SK-N-MC (cell line): Measurements from ENCODE around the gene ZNF646.

ENCODE experiments used
- DNase-seq: peaks from one replicate; pipeline ENCODE4 v3.0.0-alpha.2; 2011; ENCODE audit warnings: low read depth, low spot score
- H3K27ac ChIP-seq: fragments of 200-600 bp; sonication (generic); 2 replicates; pipeline ENCODE4 v1.5.1; 2016; ENCODE audit warnings: mixed run types
- H3K36me3 ChIP-seq: fragments of 200-600 bp; sonication (generic); 2 replicates; pipeline ENCODE4 v1.6.1; 2017; ENCODE audit warnings: antibody characterized with exemption, low read length, mixed read lengths; ENCODE audit not compliant: insufficient read depth
- H3K4me3 ChIP-seq: fragments of 200-600 bp; sonication (generic); 2 replicates; pipeline ENCODE4 v1.5.1; 2016
- H3K9ac ChIP-seq: fragments of 200-600 bp; sonication (generic); 2 replicates; pipeline ENCODE4 v1.8.0; 2017; ENCODE audit warnings: mixed run types, mixed read lengths; ENCODE audit not compliant: insufficient read length
- H3K9me3 ChIP-seq: fragments of 200-600 bp; sonication (generic); 2 replicates; pipeline ENCODE4 v1.6.1; 2017; ENCODE audit warnings: low read depth, mild to moderate bottlenecking, antibody characterized with exemption, low read length, moderate library complexity, mixed read lengths
- EZH2 ChIP-seq: fragments of 200-600 bp; sonication (generic); IDR thresholded peaks from one replicate; pipeline ENCODE4 v1.6.1; 2017; ENCODE audit warnings: antibody characterized with exemption
- FOXP2 ChIP-seq: optimal IDR thresholded peaks from 2 replicates; pipeline ENCODE3; 2011; ENCODE audit warnings: mild to moderate bottlenecking, moderate library complexity; ENCODE audit not compliant: insufficient read depth; ENCODE audit errors: extremely low read length, control extremely low read depth
- POLR2AphosphoS5 ChIP-seq: IDR thresholded peaks from 2 replicates; pipeline ENCODE4 v1.6.1; 2012; ENCODE audit warnings: mild to moderate bottlenecking, low read depth, low read length, borderline replicate concordance

Gene ZNF646

DNA sequence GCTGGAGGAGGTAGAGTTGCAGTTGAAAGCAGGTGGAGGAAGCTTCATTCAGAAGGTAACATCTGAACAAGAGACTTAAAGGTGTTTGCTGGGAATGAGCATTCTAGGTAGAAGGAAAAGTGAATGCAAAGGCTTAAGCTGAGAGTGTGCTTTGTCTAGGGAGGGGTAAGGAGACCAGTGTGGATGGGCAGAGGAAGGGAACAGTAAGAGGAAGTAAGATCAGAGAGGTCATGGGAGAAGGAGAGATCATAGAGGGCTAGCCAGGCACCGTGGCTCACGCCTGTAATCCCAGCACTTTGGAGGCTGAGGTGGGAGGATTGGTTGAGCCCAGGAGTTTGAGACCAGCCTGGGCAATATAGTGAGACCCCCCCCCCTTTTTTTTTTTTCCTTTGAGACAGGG, 37.5 kb upstream of the ZNF646 start:
- TF ChIP-seq EZH2 (no peak), FOXP2 (no peak), POLR2AphosphoS5 (no peak)
- Histone ChIP-seq H3K4me3 (no peak overlapping the region), H3K27ac (no peak overlapping the region), H3K36me3 (no peaks in the 10 kb centered on the region), H3K9ac (no peak overlapping the region), H3K9me3 (no peaks in the 10 kb centered on the region)
- DNase-seq, result no peak

DNA sequence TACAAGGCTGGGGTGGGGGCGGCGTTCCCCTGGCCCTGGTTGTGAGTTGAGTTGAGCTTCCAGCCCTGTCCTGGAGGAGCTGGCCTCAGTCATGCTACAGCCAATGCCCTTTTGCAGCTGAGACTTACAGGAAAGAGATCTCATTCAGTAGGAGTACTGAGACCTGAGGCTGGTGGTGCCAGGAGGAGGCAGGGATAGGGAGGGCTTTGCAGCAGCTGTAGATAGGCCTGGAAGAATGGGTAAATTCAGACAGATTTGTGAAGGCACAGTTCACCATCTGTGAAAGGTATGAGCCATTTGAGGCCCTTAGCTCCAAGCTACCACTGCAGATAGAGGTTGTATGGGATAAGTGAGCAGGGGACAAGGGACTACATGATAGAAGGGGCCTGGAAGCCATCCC, 35.2 kb upstream of the ZNF646 start:
- Histone ChIP-seq H3K27ac (no peak overlapping the region), H3K4me3 (no peak overlapping the region), H3K9me3 (no peaks in the 10 kb centered on the region), H3K9ac (no peak overlapping the region), H3K36me3 (no peaks in the 10 kb centered on the region)
- TF ChIP-seq FOXP2 (no peak), POLR2AphosphoS5 (no peak), EZH2 (no peak)
- DNase-seq, result no peak

DNA sequence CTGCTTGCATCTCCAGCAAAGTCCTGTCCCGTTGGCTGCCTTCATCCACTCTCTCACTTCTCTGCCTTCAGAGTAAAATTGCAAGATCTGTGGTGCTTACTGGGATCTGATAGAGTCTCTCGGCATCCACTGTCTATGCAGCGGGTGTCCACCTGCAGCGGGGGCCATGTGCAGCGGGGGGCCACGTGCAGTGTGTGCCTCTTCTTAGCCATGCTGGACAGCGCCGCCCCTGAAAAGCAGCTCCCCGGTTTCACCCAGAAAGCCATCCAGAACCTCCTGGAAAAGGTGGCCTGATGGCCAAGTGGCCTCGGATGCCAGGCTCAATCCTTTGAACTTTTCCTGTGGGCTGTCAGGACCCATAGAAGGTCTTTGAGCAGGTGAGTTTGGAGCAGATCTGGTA, 31.4 kb upstream of the ZNF646 start:
- TF ChIP-seq POLR2AphosphoS5 (no peak), FOXP2 (no peak), EZH2 (no peak)
- H3K27ac ChIP-seq, result no peak overlapping the region

DNA sequence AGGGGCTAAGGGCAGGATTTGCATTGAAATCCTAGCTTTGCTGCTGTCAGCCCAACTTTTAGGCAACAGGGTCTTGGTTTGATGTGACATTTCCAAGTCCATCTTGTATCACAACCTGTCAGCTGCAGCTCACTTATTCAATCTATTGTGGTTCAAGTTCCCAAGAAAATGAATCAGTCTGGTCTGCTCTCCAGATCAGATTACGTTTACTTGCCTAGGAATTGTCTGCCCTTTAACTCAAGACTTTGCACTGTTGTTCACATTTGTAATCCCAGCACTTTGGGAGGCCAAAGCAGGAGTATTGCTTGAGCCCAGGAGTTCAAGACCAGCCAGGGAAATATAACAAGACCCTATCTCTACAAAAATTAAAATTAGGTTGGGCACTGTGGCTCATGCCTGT, 30.9 kb upstream of the ZNF646 start:
- H3K4me3 ChIP-seq, result no peak overlapping the region
- no peak overlapping the region for H3K27ac ChIP-seq
- H3K9ac ChIP-seq, result no peak overlapping the region
- no peaks in the 10 kb centered on the region for H3K36me3 ChIP-seq
- no peak for TF ChIP-seq EZH2
- TF ChIP-seq FOXP2, result no peak
- no peak for TF ChIP-seq POLR2AphosphoS5
- DNase-seq, result no peak
- H3K9me3 ChIP-seq, result no peaks in the 10 kb centered on the region

More for the DNA sequence above, 31.4 kb upstream of the ZNF646 start:
- Histone ChIP-seq H3K36me3 (no peaks in the 10 kb centered on the region), H3K4me3 (no peak overlapping the region), H3K9ac (no peak overlapping the region), H3K9me3 (no peaks in the 10 kb centered on the region)
- no peak for DNase-seq

DNA sequence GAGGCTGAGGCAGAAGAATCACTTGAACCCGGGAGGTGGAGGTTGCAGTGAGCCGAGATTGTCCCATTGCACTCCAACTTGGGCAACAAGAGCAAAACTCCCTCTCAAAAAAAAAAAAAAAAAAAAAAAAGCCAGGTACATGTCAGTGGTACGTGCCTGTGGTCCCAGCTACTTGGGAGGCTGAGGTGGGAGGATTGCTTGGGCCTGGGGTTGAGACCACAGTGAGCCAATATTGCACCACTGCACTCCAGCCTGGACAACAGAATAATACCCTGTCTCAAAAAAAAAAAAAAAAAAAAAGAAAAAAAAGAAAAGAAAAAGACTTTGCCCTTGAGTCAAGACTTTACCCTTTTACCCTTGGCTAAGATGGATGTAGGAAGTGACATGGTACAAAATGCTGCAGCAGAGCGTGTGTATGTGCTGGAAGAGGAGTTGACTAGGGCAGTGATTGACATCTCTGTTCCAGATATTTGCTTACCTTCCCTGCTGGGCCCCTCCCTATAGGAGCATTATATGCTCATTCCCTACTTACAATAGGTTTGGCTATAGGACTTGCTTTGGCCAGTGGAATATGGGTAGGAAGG, 30.2 kb upstream of the ZNF646 start:
- no peak overlapping the region for H3K27ac ChIP-seq
- no peaks in the 10 kb centered on the region for H3K9me3 ChIP-seq
- TF ChIP-seq EZH2 (no peak), FOXP2 (no peak), POLR2AphosphoS5 (no peak)
- H3K4me3 ChIP-seq, result no peak overlapping the region
- DNase-seq, result no peak
- H3K36me3 ChIP-seq, result no peaks in the 10 kb centered on the region
- H3K9ac ChIP-seq, result no peak overlapping the region

DNA sequence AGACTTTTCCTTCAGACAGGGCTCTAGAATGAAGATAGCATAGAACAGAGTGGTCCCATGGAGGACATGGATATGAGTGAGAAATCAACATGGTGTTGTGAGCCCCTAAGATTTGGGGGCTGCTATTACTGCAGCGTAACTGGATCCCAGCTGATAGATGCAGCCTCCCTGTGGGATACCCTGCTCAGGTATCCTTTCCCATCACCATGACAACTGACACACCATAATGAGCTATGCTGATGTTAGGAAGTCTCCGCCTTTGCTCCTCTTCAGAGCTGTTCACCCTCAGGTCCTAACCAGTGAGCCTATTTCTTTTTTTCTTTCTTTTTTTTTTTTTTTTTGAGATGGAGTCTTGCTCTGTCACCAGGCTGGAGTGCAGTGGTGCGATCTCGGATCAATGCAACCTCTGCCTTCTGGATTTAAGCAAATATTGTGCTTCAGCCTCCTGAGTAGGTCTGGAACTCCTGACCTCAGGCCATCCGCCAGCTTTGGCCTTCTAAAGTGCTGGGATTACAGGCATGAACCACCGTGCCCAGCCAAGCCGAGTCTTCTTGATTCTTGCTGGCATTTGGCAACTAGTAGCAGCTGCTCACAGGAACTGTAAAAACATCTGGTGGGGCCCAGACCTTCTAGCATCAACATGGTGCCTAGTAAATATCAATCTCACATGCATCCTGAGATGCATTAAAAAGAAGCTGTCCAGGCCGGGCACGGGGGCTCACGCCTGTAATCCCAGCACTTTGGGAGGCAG, 23.8 kb upstream of the ZNF646 start:
- TF ChIP-seq FOXP2 (no peak), EZH2 (no peak), POLR2AphosphoS5 (no peak)
- Histone ChIP-seq H3K36me3 (no peaks in the 10 kb centered on the region), H3K27ac (no peak overlapping the region), H3K9me3 (no peaks in the 10 kb centered on the region), H3K9ac (no peak overlapping the region), H3K4me3 (no peak overlapping the region)
- no peak for DNase-seq

DNA sequence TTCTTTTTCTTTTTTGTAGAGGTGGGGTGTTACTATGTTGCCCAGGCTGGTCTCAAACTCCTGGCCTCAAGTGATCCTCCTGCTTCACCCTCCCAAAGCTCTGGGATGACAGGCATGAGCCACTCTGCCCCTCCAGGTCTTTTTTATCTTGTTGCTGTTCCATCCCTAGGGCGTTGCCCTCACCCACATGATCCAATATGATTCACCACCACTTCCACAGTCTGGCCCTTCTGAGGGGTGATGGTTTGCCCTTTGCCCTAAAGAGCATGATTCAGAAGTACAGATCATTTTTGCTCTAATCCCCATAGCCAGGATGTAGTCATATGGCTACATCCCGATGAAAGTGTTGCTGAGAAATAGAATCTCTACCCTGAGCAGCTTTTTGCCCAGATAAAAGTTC, 22.1 kb upstream of the ZNF646 start:
- H3K36me3 ChIP-seq, result no peaks in the 10 kb centered on the region
- no peak overlapping the region for H3K27ac ChIP-seq
- no peak for DNase-seq
- no peaks in the 10 kb centered on the region for H3K9me3 ChIP-seq
- TF ChIP-seq FOXP2 (no peak), EZH2 (no peak), POLR2AphosphoS5 (no peak)
- H3K9ac ChIP-seq, result no peak overlapping the region
- H3K4me3 ChIP-seq, result no peak overlapping the region

DNA sequence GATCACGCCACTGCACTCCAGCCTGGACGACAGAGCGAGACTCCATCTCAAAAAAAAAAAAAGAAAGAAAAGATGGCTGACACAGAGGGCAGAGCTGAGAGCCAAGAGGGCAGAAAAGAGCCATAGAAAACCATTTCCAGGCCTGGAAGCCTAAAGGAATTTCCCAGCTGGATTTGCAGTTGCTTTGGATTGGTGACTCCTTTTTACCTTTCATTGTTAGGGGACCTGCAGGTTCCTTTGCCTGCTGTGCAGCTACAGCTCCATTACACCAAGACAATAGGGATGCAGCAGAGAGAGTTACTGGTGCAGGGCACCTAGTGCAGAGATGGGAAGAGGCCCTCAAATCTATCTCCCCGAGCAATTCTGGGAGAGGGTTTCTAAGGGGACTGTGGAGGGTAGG, 18.6 kb upstream of the ZNF646 start:
- H3K9me3 ChIP-seq, result no peaks in the 10 kb centered on the region
- no peak overlapping the region for H3K9ac ChIP-seq
- TF ChIP-seq FOXP2 (no peak), EZH2 (no peak), POLR2AphosphoS5 (no peak)
- H3K36me3 ChIP-seq, result peaks cover 4% of the 10 kb centered on the region; the same call in 1 of the 2 replicates
- H3K27ac ChIP-seq, result no peak overlapping the region
- no peak overlapping the region for H3K4me3 ChIP-seq
- no peak for DNase-seq
